ENCODE results near the gene PROSER1.

The PROSER1 gene

GRCh38 chr13:38993381-38993780 is 44.5 kb downstream of the PROSER1 start:
- H3K4me3 ChIP-seq (ENCODE audit: low read depth, low read length): no peak overlapping the region
- in situ Hi-C loops (cut with HindIII; ENCODE audit: low sequenced_read_pairs): no loop called here
- TF ChIP-seq, protein P1, sequence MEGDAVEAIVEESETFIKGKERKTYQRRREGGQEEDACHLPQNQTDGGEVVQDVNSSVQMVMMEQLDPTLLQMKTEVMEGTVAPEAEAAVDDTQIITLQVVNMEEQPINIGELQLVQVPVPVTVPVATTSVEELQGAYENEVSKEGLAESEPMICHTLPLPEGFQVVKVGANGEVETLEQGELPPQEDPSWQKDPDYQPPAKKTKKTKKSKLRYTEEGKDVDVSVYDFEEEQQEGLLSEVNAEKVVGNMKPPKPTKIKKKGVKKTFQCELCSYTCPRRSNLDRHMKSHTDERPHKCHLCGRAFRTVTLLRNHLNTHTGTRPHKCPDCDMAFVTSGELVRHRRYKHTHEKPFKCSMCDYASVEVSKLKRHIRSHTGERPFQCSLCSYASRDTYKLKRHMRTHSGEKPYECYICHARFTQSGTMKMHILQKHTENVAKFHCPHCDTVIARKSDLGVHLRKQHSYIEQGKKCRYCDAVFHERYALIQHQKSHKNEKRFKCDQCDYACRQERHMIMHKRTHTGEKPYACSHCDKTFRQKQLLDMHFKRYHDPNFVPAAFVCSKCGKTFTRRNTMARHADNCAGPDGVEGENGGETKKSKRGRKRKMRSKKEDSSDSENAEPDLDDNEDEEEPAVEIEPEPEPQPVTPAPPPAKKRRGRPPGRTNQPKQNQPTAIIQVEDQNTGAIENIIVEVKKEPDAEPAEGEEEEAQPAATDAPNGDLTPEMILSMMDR (IDR thresholded peaks at IDR 0.05; ENCODE audit: low read depth, low read length, missing control alignments): no peak
- DNase-seq (ENCODE audit: low read depth): no peak

GRCh38 chr13:38990693-38991092 is 47.2 kb downstream of the PROSER1 start, which contains the start of gene STOML3:
Gene STOML3, minus strand, starts transcription at chr13:38990831. Its CDS starts 110 bp downstream, at chr13:38990721.
- TF ChIP-seq, protein P1 (IDR thresholded peaks at IDR 0.05; ENCODE audit: low read depth, low read length, missing control alignments): no peak
- no peak within 1 kb of the TSS for H3K4me3 ChIP-seq (ENCODE audit: low read depth, low read length)
- DNase-seq (ENCODE audit: low read depth): no peak
- in situ Hi-C loops (cut with HindIII; ENCODE audit: low sequenced_read_pairs): no loop called here

- no peak overlapping the region for H3K4me3 ChIP-seq (ENCODE audit: low read depth, low read length)
- in situ Hi-C loops (cut with HindIII; ENCODE audit: low sequenced_read_pairs): no loop called here
- DNase-seq (ENCODE audit: low read depth): no peak
- TF ChIP-seq, protein P1 (IDR thresholded peaks at IDR 0.05; ENCODE audit: low read depth, low read length, missing control alignments): no peak
These were observed 56.8 kb downstream of the PROSER1 start for GRCh38 chr13:38981096-38981495.

GRCh38 chr13:38980750-38981078 is 57.2 kb downstream of the PROSER1 start:
- in situ Hi-C loops (cut with HindIII; ENCODE audit: low sequenced_read_pairs): no loop called here
- no peak overlapping the region for H3K4me3 ChIP-seq (ENCODE audit: low read depth, low read length)
- no peak for DNase-seq (ENCODE audit: low read depth)
- TF ChIP-seq, protein P1 (IDR thresholded peaks at IDR 0.05; ENCODE audit: low read depth, low read length, missing control alignments): no peak

GRCh38 chr13:38979891-38980749 is 57.8 kb downstream of the PROSER1 start:
- TF ChIP-seq, protein P1 (IDR thresholded peaks at IDR 0.05; ENCODE audit: low read depth, low read length, missing control alignments): no peak
- DNase-seq (ENCODE audit: low read depth): no peak
- in situ Hi-C loops (cut with HindIII; ENCODE audit: low sequenced_read_pairs): no loop called here
- no peak overlapping the region for H3K4me3 ChIP-seq (ENCODE audit: low read depth, low read length)

DNA sequence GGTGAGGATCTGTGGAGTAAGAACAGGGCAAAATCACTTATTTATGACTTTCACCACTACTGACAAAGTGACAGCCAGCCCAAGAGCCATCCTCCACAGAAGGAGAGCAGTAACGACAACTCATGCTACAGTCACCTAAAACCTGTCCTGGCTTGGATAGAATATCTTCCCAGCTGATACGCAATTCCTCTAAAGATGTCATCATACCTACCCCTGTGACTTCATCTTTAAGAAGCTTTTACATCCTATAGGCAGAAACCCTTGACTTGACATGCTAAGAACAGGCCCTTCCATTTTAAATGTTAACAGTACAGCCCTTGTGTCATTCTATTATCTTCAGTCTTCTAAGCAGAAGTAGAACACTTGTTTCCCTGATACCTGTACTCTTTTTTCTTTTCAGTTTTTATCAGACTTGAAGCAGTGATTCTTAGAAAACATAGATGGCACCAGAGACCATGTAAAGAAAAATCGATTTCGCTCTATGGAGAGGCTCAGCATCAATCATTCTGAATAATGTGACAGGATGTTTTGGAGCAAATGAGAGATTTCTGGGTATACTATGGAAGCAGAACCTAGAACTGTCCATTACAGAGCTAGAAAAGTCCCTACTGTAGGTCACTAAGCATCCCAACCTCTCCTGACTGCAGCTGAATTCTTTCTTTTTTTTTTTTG is 67.4 kb downstream of the PROSER1 start:
- H3K4me3 ChIP-seq (ENCODE audit: low read depth, low read length): no peak overlapping the region
- TF ChIP-seq, protein P1 (IDR thresholded peaks at IDR 0.05; ENCODE audit: low read depth, low read length, missing control alignments): no peak
- DNase-seq (ENCODE audit: low read depth): no peak
- in situ Hi-C loops (cut with HindIII; ENCODE audit: low sequenced_read_pairs): no loop called here

All from astrocyte of the cerebellum (primary cell).